Measurements from ENCODE around the gene GLIS1. TPM values are rescaled to one million over a fixed set of nuclear protein-coding genes. Genes with fewer than 3 reads are reported as not detected.

Gene GLIS1
- total RNA-seq, 4 donors from 2014 or later = not detected

GRCh38 chr1:53697721-53698383, 41.1 kb downstream of the GLIS1 start:
- no peak overlapping the region for H3K4me3 ChIP-seq
- TF ChIP-seq, protein P1, sequence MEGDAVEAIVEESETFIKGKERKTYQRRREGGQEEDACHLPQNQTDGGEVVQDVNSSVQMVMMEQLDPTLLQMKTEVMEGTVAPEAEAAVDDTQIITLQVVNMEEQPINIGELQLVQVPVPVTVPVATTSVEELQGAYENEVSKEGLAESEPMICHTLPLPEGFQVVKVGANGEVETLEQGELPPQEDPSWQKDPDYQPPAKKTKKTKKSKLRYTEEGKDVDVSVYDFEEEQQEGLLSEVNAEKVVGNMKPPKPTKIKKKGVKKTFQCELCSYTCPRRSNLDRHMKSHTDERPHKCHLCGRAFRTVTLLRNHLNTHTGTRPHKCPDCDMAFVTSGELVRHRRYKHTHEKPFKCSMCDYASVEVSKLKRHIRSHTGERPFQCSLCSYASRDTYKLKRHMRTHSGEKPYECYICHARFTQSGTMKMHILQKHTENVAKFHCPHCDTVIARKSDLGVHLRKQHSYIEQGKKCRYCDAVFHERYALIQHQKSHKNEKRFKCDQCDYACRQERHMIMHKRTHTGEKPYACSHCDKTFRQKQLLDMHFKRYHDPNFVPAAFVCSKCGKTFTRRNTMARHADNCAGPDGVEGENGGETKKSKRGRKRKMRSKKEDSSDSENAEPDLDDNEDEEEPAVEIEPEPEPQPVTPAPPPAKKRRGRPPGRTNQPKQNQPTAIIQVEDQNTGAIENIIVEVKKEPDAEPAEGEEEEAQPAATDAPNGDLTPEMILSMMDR (IDR thresholded peaks at IDR 0.05 in 4 of 5, conservative IDR thresholded peaks at IDR 0.05 in 1 of 5) = no peak
- no peak for TF ChIP-seq POLR2A (IDR thresholded peaks at IDR 0.05)
- ATAC-seq (no peak), DNase-seq (no peak)
- H3K36me3 ChIP-seq = no peaks in the 10 kb centered on the region
- in situ Hi-C loops (cut with MboI; ENCODE audit: low sequenced_read_pairs in 4 of 4) (loop anchor here in 1 of 4 donors (25.0 kb wide), 1 partner anchor 211 kb away; no protein-coding TSS in a partner anchor), intact Hi-C loops (cut with DNase I; ENCODE audit: low total_unique reads) (no loop called here)
- no peaks in the 10 kb centered on the region for H3K27me3 ChIP-seq
- no peak overlapping the region for H3K27ac ChIP-seq
- no peaks in the 10 kb centered on the region for H3K9me3 ChIP-seq
- H3K4me1 ChIP-seq = no peaks in the 10 kb centered on the region

DNA sequence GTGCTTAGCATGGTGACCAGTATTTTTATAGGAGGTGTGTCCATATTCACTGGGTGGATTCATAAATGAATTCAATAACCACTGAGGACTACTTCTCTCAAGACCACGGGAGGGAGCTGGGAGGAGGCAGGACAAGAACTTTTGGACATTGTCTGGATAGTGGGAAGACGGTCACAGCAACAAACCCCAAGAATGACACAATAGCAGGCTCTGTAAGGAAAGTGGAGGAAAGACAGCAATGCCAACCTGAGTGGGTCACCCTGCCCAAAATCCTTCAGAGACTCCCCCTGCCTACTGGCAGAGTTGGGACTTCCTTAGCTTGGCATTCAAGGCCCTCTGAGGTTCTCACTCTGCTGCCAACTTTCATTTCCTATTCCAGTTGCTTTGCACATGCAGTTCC, 42.0 kb downstream of the GLIS1 start:
- intact Hi-C loops (cut with DNase I; ENCODE audit: low total_unique reads) = no loop called here

DNA sequence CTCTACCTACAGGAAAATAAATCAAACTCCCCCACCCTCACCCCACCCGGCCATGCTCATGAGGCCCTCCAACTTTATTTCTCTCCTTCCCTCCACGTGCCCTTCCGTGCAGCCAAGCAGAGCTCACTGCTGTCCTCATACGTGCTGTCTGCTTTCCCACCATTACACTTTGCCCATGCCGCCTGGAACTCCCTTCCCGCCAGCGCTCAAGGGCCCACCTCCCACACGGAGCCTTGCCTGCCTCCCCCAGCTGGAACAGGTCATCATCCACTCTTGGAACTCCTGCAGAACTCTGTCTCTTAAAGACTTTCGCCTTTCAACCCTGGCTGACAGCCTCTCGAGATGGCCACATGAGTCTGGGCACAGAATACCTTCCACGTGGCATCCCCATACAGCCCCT, 42.4 kb downstream of the GLIS1 start:
- DNase-seq (no peak), ATAC-seq (no peak)
- in situ Hi-C loops (cut with MboI; ENCODE audit: low sequenced_read_pairs in 4 of 4) (loop anchor here in 1 of 4 donors (25.0 kb wide), 1 partner anchor 209 kb away; no protein-coding TSS in a partner anchor), intact Hi-C loops (cut with DNase I; ENCODE audit: low total_unique reads) (no loop called here)
- no peaks in the 10 kb centered on the region for H3K36me3 ChIP-seq
- H3K9me3 ChIP-seq = no peaks in the 10 kb centered on the region
- H3K27ac ChIP-seq = no peak overlapping the region
- no peaks in the 10 kb centered on the region for H3K4me1 ChIP-seq
- TF ChIP-seq, protein P1 (IDR thresholded peaks at IDR 0.05 in 4 of 5, conservative IDR thresholded peaks at IDR 0.05 in 1 of 5) = no peak
- TF ChIP-seq POLR2A (IDR thresholded peaks at IDR 0.05) = no peak
- H3K4me3 ChIP-seq = no peak overlapping the region
- no peaks in the 10 kb centered on the region for H3K27me3 ChIP-seq

More for the DNA sequence above, 42.0 kb downstream of the GLIS1 start:
- Histone ChIP-seq H3K4me1 (no peaks in the 10 kb centered on the region), H3K4me3 (no peak overlapping the region), H3K36me3 (no peaks in the 10 kb centered on the region), H3K27me3 (no peaks in the 10 kb centered on the region), H3K9me3 (no peaks in the 10 kb centered on the region), H3K27ac (no peak overlapping the region)
- TF ChIP-seq POLR2A (IDR thresholded peaks at IDR 0.05) = no peak
- TF ChIP-seq, protein P1 (IDR thresholded peaks at IDR 0.05 in 4 of 5, conservative IDR thresholded peaks at IDR 0.05 in 1 of 5) = no peak
- in situ Hi-C loops (cut with MboI; ENCODE audit: low sequenced_read_pairs in 4 of 4) = loop anchor here in 1 of 4 donors (25.0 kb wide), 1 partner anchor 210 kb away; no protein-coding TSS in a partner anchor
- no peak for ATAC-seq
- DNase-seq = no peak

DNA sequence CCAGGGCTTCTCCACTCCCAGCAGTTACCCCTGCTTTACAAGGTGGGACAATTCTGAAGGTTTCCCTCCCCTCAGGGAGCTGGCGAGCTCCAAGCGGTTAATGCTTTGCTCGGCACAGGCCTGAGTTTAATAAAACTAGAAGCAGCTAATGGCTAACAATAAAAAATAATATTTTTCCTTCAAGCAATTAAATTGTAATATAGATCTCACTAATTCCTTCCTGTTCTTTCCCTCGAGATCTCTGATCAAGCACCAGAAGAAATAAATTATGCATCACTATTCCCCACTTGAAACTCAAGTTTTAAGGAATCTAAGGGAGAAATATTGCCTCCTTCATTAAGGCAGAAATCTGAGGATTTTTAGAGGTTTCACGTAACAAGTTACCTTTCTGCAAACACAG, 42.9 kb downstream of the GLIS1 start:
- Histone ChIP-seq H3K27ac (no peak overlapping the region), H3K27me3 (no peaks in the 10 kb centered on the region), H3K4me3 (no peak overlapping the region), H3K4me1 (no peaks in the 10 kb centered on the region), H3K9me3 (no peaks in the 10 kb centered on the region), H3K36me3 (no peaks in the 10 kb centered on the region)
- no peak for DNase-seq
- in situ Hi-C loops (cut with MboI; ENCODE audit: low sequenced_read_pairs in 4 of 4) (loop anchor here in 1 of 4 donors (25.0 kb wide), 1 partner anchor 209 kb away; no protein-coding TSS in a partner anchor), intact Hi-C loops (cut with DNase I; ENCODE audit: low total_unique reads) (no loop called here)
- ATAC-seq = no peak
- no peak for TF ChIP-seq POLR2A (IDR thresholded peaks at IDR 0.05)
- TF ChIP-seq, protein P1 (IDR thresholded peaks at IDR 0.05 in 4 of 5, conservative IDR thresholded peaks at IDR 0.05 in 1 of 5) = no peak
